IMR-90 (cell line): Measurements from ENCODE around the gene OR10D3. TPM values are rescaled to one million over a fixed set of nuclear protein-coding genes. Genes with fewer than 3 reads are reported as not detected.

Source experiments
- ATAC-seq: fragments of 200-7000 bp; cut with Tn5 transposase; 2 replicates; pipeline ENCODE4 v1.9.1; 2020; ENCODE audit warnings: low read depth, mild to moderate bottlenecking, moderate library complexity
- BruUV-seq: library from RNA; stranded (reverse); fragments of 400-500 nt; replicated peaks from 2 replicates; lab custom pipeline; 2021; lab: Mats Ljungman, UMichigan
- CTCF ChIA-PET: fragments of 300-600 bp; formaldehyde crosslinking; extraction: SDS; loops from one replicate; lab custom pipeline; 2021; ENCODE audit warnings: antibody characterized with exemption; lab: Yijun Ruan, JAX
- POLR2A ChIA-PET: fragments of 300-600 bp; sonication (Branson Sonifier 250); formaldehyde crosslinking; loops from one replicate; lab custom pipeline; 2022; ENCODE audit warnings: antibody characterized with exemption; ENCODE audit not compliant: unreplicated experiment; lab: Charles Lee
- DNase-seq: peaks from one replicate; pipeline ENCODE4 v3.0.0; 2013
- H2AFZ ChIP-seq: replicated peaks from 2 replicates; pipeline ENCODE3; 2013; ENCODE audit warnings: low read length, mild to moderate bottlenecking; ENCODE audit not compliant: poor library complexity
- H2AK5ac ChIP-seq: 2 replicates; pipeline ENCODE4 v1.6.1; 2013; ENCODE audit warnings: low read depth, low read length, inconsistent platforms
- H2AK9ac ChIP-seq: replicated peaks from 2 replicates; pipeline ENCODE3; 2013; ENCODE audit warnings: mild to moderate bottlenecking, low read depth, low read length, moderate library complexity; ENCODE audit not compliant: poor library complexity
- H2BK120ac ChIP-seq: 2 replicates; pipeline ENCODE4 v1.6.1; 2013; ENCODE audit warnings: low read depth, low read length, inconsistent platforms
- H2BK15ac ChIP-seq: 3 replicates; pipeline ENCODE4 v1.6.1; 2013; ENCODE audit warnings: low read depth, low read length, inconsistent platforms
- H2BK20ac ChIP-seq: 2 replicates; pipeline ENCODE4 v1.6.1; 2013; ENCODE audit warnings: low read depth, mild to moderate bottlenecking, inconsistent platforms, low read length, moderate library complexity
- H2BK5ac ChIP-seq: 2 replicates; pipeline ENCODE4 v1.6.1; 2013; ENCODE audit warnings: mild to moderate bottlenecking, low read depth, low read length, inconsistent platforms; ENCODE audit not compliant: poor library complexity, severe bottlenecking
- H3K14ac ChIP-seq: replicated peaks from 2 replicates; pipeline ENCODE4 v1.6.1; 2013; ENCODE audit warnings: low read depth, low read length, inconsistent platforms
- H3K18ac ChIP-seq: 2 replicates; pipeline ENCODE4 v1.6.1; 2013; ENCODE audit warnings: low read depth, low read length, control low read depth
- H3K23ac ChIP-seq: 2 replicates; pipeline ENCODE4 v1.6.1; 2013; ENCODE audit warnings: low read depth, low read length, inconsistent platforms
- H3K27ac ChIP-seq: 2 replicates; pipeline ENCODE4 v1.5.1; 2013; ENCODE audit warnings: mild to moderate bottlenecking, control low read depth, low read length; ENCODE audit not compliant: insufficient read depth
- H3K27me3 ChIP-seq: 2 replicates; pipeline ENCODE4 v1.6.1; 2013; ENCODE audit warnings: low read length; ENCODE audit not compliant: control insufficient read depth, insufficient read depth
- H3K36me3 ChIP-seq: 2 replicates; pipeline ENCODE4 v1.6.1; 2013; ENCODE audit warnings: low read length, mixed read lengths; ENCODE audit not compliant: control insufficient read depth, insufficient read depth
- H3K4ac ChIP-seq: 2 replicates; pipeline ENCODE4 v1.6.1; 2013; ENCODE audit warnings: low read depth, low read length, inconsistent platforms
- H3K4me1 ChIP-seq: 2 replicates; pipeline ENCODE4 v1.6.1; 2013; ENCODE audit warnings: low read length, mixed read lengths; ENCODE audit not compliant: control insufficient read depth, insufficient read depth
- H3K4me2 ChIP-seq: 2 replicates; pipeline ENCODE4 v1.6.1; 2013; ENCODE audit warnings: low read depth, mild to moderate bottlenecking, control low read depth, low read length, moderate library complexity
- H3K4me3 ChIP-seq: 2 replicates; pipeline ENCODE4 v1.5.1; 2013; ENCODE audit warnings: low read depth, mild to moderate bottlenecking, control low read depth, low read length, moderate library complexity; ENCODE audit not compliant: insufficient read depth
- H3K56ac ChIP-seq: 2 replicates; pipeline ENCODE4 v1.6.1; 2013; ENCODE audit warnings: low read length, inconsistent platforms; ENCODE audit not compliant: insufficient read depth; ENCODE audit errors: extremely low read depth
- H3K79me1 ChIP-seq, 2 experiments: 2 replicates each; pipeline ENCODE4 v1.6.1; 2013; ENCODE audit warnings: low read length in 2 of 2, inconsistent platforms in 1 of 2, low read depth in 1 of 2
- H3K9ac ChIP-seq: 2 replicates; pipeline ENCODE4 v1.6.1; 2013; ENCODE audit warnings: low read depth, low read length, control low read depth
- H3K9me1 ChIP-seq: 2 replicates; pipeline ENCODE4 v1.6.1; 2013; ENCODE audit warnings: low read length, inconsistent platforms; ENCODE audit not compliant: insufficient read depth
- H3K9me3 ChIP-seq: 2 replicates; pipeline ENCODE4 v1.6.1; 2013; ENCODE audit warnings: low read length; ENCODE audit not compliant: control insufficient read depth, insufficient read depth
- H4K20me1 ChIP-seq: 2 replicates; pipeline ENCODE4 v1.6.1; 2013; ENCODE audit warnings: low read length, inconsistent platforms; ENCODE audit not compliant: insufficient read depth
- H4K5ac ChIP-seq: 2 replicates; pipeline ENCODE4 v1.6.1; 2013; ENCODE audit warnings: mild to moderate bottlenecking, low read depth, low read length, control low read depth
- H4K8ac ChIP-seq, 2 experiments: 2 replicates each; pipeline ENCODE4 v1.6.1; 2013; ENCODE audit warnings: low read depth in 2 of 2, low read length in 2 of 2, control low read depth in 1 of 2, inconsistent platforms in 1 of 2
- H4K91ac ChIP-seq: 2 replicates; pipeline ENCODE4 v1.6.1; 2013; ENCODE audit warnings: low read depth, low read length, inconsistent platforms; ENCODE audit not compliant: insufficient read depth
- BHLHE40 ChIP-seq: fragments of 150-350 bp; IDR thresholded peaks from 2 replicates; pipeline ENCODE4 v1.6.1; 2016; ENCODE audit warnings: mild to moderate bottlenecking, low read depth, low read length
- CEBPB ChIP-seq: IDR thresholded peaks from 2 replicates; pipeline ENCODE4 v1.6.1; 2012; ENCODE audit warnings: low read depth, low read length, improper control_type of control experiment
- CHD1 ChIP-seq: IDR thresholded peaks from 2 replicates; pipeline ENCODE4 v1.6.1; 2012; ENCODE audit warnings: low read depth, low read length, improper control_type of control experiment
- FOS ChIP-seq: fragments of 150-350 bp; IDR thresholded peaks from 2 replicates; pipeline ENCODE4 v1.6.1; 2016; ENCODE audit warnings: low read depth, low read length
- MAFK ChIP-seq: IDR thresholded peaks from 2 replicates; pipeline ENCODE4 v1.6.1; 2012; ENCODE audit warnings: low read depth, low read length, improper control_type of control experiment
- MAZ ChIP-seq: IDR thresholded peaks from 2 replicates; pipeline ENCODE4 v1.6.1; 2012; ENCODE audit warnings: low read depth, mild to moderate bottlenecking, low read length, improper control_type of control experiment, moderate library complexity, borderline replicate concordance
- MXI1 ChIP-seq: IDR thresholded peaks from 2 replicates; pipeline ENCODE4 v1.6.1; 2012; ENCODE audit warnings: low read depth, mild to moderate bottlenecking, low read length, moderate library complexity, borderline replicate concordance
- NFE2L2 ChIP-seq: fragments of 150-350 bp; IDR thresholded peaks from 2 replicates; pipeline ENCODE4 v1.6.1; 2016; ENCODE audit warnings: low read depth, mild to moderate bottlenecking, low read length
- POLR2A ChIP-seq: IDR thresholded peaks from 2 replicates; pipeline ENCODE4 v1.6.1; 2012; ENCODE audit warnings: mild to moderate bottlenecking, low read depth, low read length
- RAD21 ChIP-seq: IDR thresholded peaks from 2 replicates; pipeline ENCODE4 v1.6.1; 2012; ENCODE audit warnings: low read length, improper control_type of control experiment
- RCOR1 ChIP-seq: IDR thresholded peaks from 2 replicates; pipeline ENCODE4 v1.6.1; 2012; ENCODE audit warnings: mild to moderate bottlenecking, low read length, improper control_type of control experiment; ENCODE audit not compliant: insufficient replicate concordance
- RFX5 ChIP-seq: IDR thresholded peaks from 2 replicates; pipeline ENCODE4 v1.8.0; 2012; ENCODE audit warnings: low read depth, mild to moderate bottlenecking, low read length, moderate library complexity
- SMC3 ChIP-seq: fragments of 150-350 bp; IDR thresholded peaks from 2 replicates; pipeline ENCODE4 v1.6.1; 2016; ENCODE audit warnings: low read depth, mild to moderate bottlenecking, antibody characterized with exemption, low read length, moderate library complexity
- WGBS, 2 experiments: methylation state at CpG; one replicate each; pipeline versions ENCODE4 v1.1.5 to v1.1.7; 2013; ENCODE audit warnings: missing lambda C conversion rate in 2 of 2; ENCODE audit not compliant: insufficient read length in 1 of 2; ENCODE audit errors: extremely low coverage in 2 of 2; 5-methylcytosine and 5-hydroxymethylcytosine counted together
- dilution Hi-C: fragments of 300-500 bp; cut with HindIII; formaldehyde crosslinking; loops from one replicate; pipeline ENCODE4 v1.14.3; 2018; ENCODE audit warnings: low sequenced_read_pairs; ENCODE audit not compliant: unreplicated experiment
- in situ Hi-C: fragments of 300-500 bp; cut with MboI; formaldehyde crosslinking; loops from 3 replicates; pipeline ENCODE4 v1.14.3; 2019; ENCODE audit warnings: low sequenced_read_pairs, inconsistent platforms, mixed read lengths
- intact Hi-C: fragments of 100-400 bp; cut with micrococcal nuclease; formaldehyde crosslinking; loops from 2 replicates; pipeline ENCODE4 v1.10.0; 2022
- polyA plus RNA-seq, 3 experiments: library from polyadenylated mRNA; depleted of rRNA; stranded (reverse); fragments of >200 nt; gene quantifications; 2 replicates each; pipeline ENCODE4 v1.2.3, GENCODE V29; 2012; ENCODE audit warnings: low replicate concordance in 1 of 3
- total RNA-seq: library from RNA; depleted of rRNA; stranded (reverse); fragments of >200 nt; gene quantifications from 2 replicates; pipeline ENCODE4 v1.2.3, GENCODE V29; 2012
- TF ChIP-seq, protein P1 (sequence below): fragments of 150-350 bp; IDR thresholded peaks from 2 replicates; pipeline ENCODE4 v1.6.1; 2017; ENCODE audit warnings: mild to moderate bottlenecking, antibody characterized with exemption, low read length, low read depth
- TF ChIP-seq, protein P2 (sequence below): fragments of 150-350 bp; IDR thresholded peaks from 2 replicates; pipeline ENCODE4 v1.6.1; 2016; ENCODE audit warnings: low read depth, mild to moderate bottlenecking, low read length, moderate library complexity, borderline replicate concordance

Gene OR10D3
- total and polyA plus RNA-seq, 2 of the 4 experiments (the other 2 are of a cell fraction), result not detected

DNA sequence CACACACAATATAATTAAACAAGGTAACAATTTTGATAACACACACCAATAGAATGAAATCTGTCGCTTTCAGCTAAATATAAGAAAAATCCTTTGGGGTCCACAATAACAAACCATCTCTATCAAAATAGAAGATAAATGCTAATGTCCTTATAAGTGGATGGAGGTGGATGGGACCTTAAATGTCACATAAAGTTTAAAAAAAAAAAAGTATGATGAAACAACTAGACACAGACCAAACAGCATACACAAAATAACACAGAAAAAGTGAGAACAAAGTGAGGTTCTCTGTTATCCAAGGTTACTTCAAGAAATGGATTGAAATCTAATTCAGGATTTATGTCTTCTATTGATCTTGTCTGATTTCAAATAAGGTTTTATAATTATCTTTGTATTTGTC is 10.5 kb upstream of the OR10D3 start:
- Histone ChIP-seq H2AK9ac (no peak overlapping the region), H4K20me1 (no peaks in the 10 kb centered on the region), H3K4me2 (no peak overlapping the region), H3K36me3 (no peaks in the 10 kb centered on the region), H2BK120ac (no peak overlapping the region), H3K18ac (no peak overlapping the region), H3K4me1 (no peaks in the 10 kb centered on the region), H4K5ac (no peak overlapping the region), H4K8ac (no peak overlapping the region), H3K4ac (no peak overlapping the region), H3K23ac (no peak overlapping the region), H3K27me3 (0 out of 2 replicates have a peak, but pooled peaks cover 1% of the 10 kb centered on the region), H3K4me3 (no peak overlapping the region), H4K91ac (no peak overlapping the region), H3K79me1 (no peaks in the 10 kb centered on the region), H2BK5ac (no peak overlapping the region), H3K56ac (no peak overlapping the region), H3K9ac (no peak overlapping the region), H2AK5ac (no peak overlapping the region), H2AFZ (no peak overlapping the region), H3K14ac (no peak overlapping the region), H3K27ac (no peak overlapping the region), H3K9me1 (no peaks in the 10 kb centered on the region), H2BK20ac (no peak overlapping the region), H2BK15ac (no peak overlapping the region), H3K9me3 (no peaks in the 10 kb centered on the region)
- BruUV-seq, result no TSS peak
- DNase-seq (no peak), ATAC-seq (no peak)
- intact Hi-C loops, result no loop called here
- dilution Hi-C loops, result no loop called here
- POLR2A ChIA-PET, result no interaction called here
- no CpG with 5 or more reads among the region's 1 CpG for WGBS, 2 experiments
- in situ Hi-C loops, result no loop called here
- no peak for TF ChIP-seq RCOR1
- no peak for TF ChIP-seq MAFK
- no peak for TF ChIP-seq MXI1
- no peak for TF ChIP-seq FOS
- TF ChIP-seq, protein P1, sequence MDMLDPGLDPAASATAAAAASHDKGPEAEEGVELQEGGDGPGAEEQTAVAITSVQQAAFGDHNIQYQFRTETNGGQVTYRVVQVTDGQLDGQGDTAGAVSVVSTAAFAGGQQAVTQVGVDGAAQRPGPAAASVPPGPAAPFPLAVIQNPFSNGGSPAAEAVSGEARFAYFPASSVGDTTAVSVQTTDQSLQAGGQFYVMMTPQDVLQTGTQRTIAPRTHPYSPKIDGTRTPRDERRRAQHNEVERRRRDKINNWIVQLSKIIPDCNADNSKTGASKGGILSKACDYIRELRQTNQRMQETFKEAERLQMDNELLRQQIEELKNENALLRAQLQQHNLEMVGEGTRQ, result no peak
- TF ChIP-seq, protein P2, sequence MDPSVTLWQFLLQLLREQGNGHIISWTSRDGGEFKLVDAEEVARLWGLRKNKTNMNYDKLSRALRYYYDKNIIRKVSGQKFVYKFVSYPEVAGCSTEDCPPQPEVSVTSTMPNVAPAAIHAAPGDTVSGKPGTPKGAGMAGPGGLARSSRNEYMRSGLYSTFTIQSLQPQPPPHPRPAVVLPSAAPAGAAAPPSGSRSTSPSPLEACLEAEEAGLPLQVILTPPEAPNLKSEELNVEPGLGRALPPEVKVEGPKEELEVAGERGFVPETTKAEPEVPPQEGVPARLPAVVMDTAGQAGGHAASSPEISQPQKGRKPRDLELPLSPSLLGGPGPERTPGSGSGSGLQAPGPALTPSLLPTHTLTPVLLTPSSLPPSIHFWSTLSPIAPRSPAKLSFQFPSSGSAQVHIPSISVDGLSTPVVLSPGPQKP, result no peak
- no peak for TF ChIP-seq RFX5
- TF ChIP-seq MAZ, result no peak
- no peak for TF ChIP-seq SMC3
- no peak for TF ChIP-seq POLR2A
- TF ChIP-seq NFE2L2, result no peak
- no peak for TF ChIP-seq RAD21
- TF ChIP-seq CEBPB, result no peak
- no peak for TF ChIP-seq BHLHE40
- no peak for TF ChIP-seq CHD1
- CTCF ChIA-PET, result no interaction called here
